ENCODE results near the gene PLEKHG7. TPM values are rescaled to one million over a fixed set of nuclear protein-coding genes. Genes with fewer than 3 reads are reported as not detected.
A peak's percentile ranks its signal among the peaks of the same experiment; 100 is the strongest.

PLEKHG7 gene
- total and polyA plus RNA-seq, 2 experiments from 2014 or later, result not detected

- Histone ChIP-seq H3K79me2 (replicated peaks; ENCODE audit: insufficient read depth) (no peaks in the 10 kb centered on the region), H3K9me2 (ENCODE audit: insufficient read depth) (no peaks in the 10 kb centered on the region; the same call in 1 of the 2 replicates), H3K4me3 (no peak overlapping the region), H3K27ac (ENCODE audit: low read depth) (no peak overlapping the region), H3K27me3 (ENCODE audit: insufficient read depth) (no peaks in the 10 kb centered on the region), H3K4me1 (ENCODE audit: insufficient read depth) (no peaks in the 10 kb centered on the region), H4K20me1 (replicated peaks; ENCODE audit: insufficient read depth) (no peaks in the 10 kb centered on the region), H3K36me3 (ENCODE audit: insufficient read depth) (no peaks in the 10 kb centered on the region), H2AFZ (no peak overlapping the region), H3K4me2 (no peak overlapping the region), H3F3A (replicated peaks; ENCODE audit: low read depth) (no peaks in the 10 kb centered on the region)
- Mint-ChIP-seq H3K27me3 (ENCODE audit: insufficient read depth, low read depth, poor library complexity) (no peaks in the 10 kb centered on the region), H3K27ac (no peak overlapping the region), H3K9me3 (no peaks in the 10 kb centered on the region), H3K4me1 (no peaks in the 10 kb centered on the region; the same call in 2 of the 3 replicates), H3K4me3 (no peak overlapping the region), H3K36me3 (ENCODE audit: low read depth) (no peaks in the 10 kb centered on the region)
- DNase-seq (ENCODE audit: low spot score) (no peak), ATAC-seq (no peak)
- TF ChIP-seq EZH2phosphoT487 (IDR thresholded peaks at IDR 0.05; ENCODE audit: unreplicated experiment) (no peak), REST (IDR thresholded peaks at IDR 0.05; ENCODE audit: unreplicated experiment) (no peak), ZNF331 (CRISPR knock-in tag; IDR thresholded peaks at IDR 0.05; ENCODE audit: low read depth) (no peak), CTCF (conservative IDR thresholded peaks at IDR 0.05; ENCODE audit: low read depth in 2 of 2) (no peak)
These were observed 45.0 kb upstream of the PLEKHG7 start for GRCh38 chr12:92657770-92658169.

- Histone ChIP-seq H4K20me1 (replicated peaks; ENCODE audit: insufficient read depth) (no peaks in the 10 kb centered on the region), H3K79me2 (replicated peaks; ENCODE audit: insufficient read depth) (no peaks in the 10 kb centered on the region), H3K4me1 (ENCODE audit: insufficient read depth) (no peaks in the 10 kb centered on the region), H3K4me3 (no peak overlapping the region), H3K4me2 (no peak overlapping the region), H3K9me2 (ENCODE audit: insufficient read depth) (peaks cover 3% of the 10 kb centered on the region; the same call in 1 of the 2 replicates), H3K27ac (ENCODE audit: low read depth) (no peak overlapping the region), H3K36me3 (ENCODE audit: insufficient read depth) (no peaks in the 10 kb centered on the region), H2AFZ (0 out of 2 replicates have a peak overlapping the region, but pooled peaks have one; percentile 28), H3F3A (replicated peaks; ENCODE audit: low read depth) (no peaks in the 10 kb centered on the region), H3K27me3 (ENCODE audit: insufficient read depth) (no peaks in the 10 kb centered on the region)
- Mint-ChIP-seq H3K36me3 (ENCODE audit: low read depth) (no peaks in the 10 kb centered on the region), H3K27ac (no peak overlapping the region), H3K4me3 (no peak overlapping the region), H3K9me3 (no peaks in the 10 kb centered on the region), H3K27me3 (ENCODE audit: insufficient read depth, low read depth, poor library complexity) (no peaks in the 10 kb centered on the region), H3K4me1 (no peaks in the 10 kb centered on the region; the same call in 2 of the 3 replicates)
- DNase-seq (ENCODE audit: low spot score) (no peak), ATAC-seq (no peak)
- TF ChIP-seq POLR2AphosphoS5 (IDR thresholded peaks at IDR 0.05; ENCODE audit: low read depth) (no peak), ZNF114 (CRISPR knock-in tag; IDR thresholded peaks at IDR 0.05) (no peak), EZH2 (IDR thresholded peaks at IDR 0.05; ENCODE audit: low read depth, unreplicated experiment) (no peak), ETS1 (IDR thresholded peaks at IDR 0.05) (no peak), EZH2phosphoT487 (IDR thresholded peaks at IDR 0.05; ENCODE audit: unreplicated experiment) (no peak), CREB1 (CRISPR knock-in tag; IDR thresholded peaks at IDR 0.05; ENCODE audit: low read depth) (no peak), REST (IDR thresholded peaks at IDR 0.05; ENCODE audit: unreplicated experiment) (no peak), ZNF331 (CRISPR knock-in tag; IDR thresholded peaks at IDR 0.05; ENCODE audit: low read depth) (no peak), NANOG (IDR thresholded peaks at IDR 0.05; ENCODE audit: borderline replicate concordance) (no peak)
These were observed 44.2 kb upstream of the PLEKHG7 start for GRCh38 chr12:92658611-92659010.
